Activated CD4-positive, alpha-beta T cell treated with anti-CD3 and anti-CD28 coated beads, Interleukin-10, Interleukin-2, amounts not matched to agents 100 ng/mL and 50 ng/mL, durations not matched to agents 16 hours and 8 hours (primary cell): Measurements from ENCODE around the gene ATP5PO.
A peak's percentile ranks its signal among the peaks of the same experiment; 100 is the strongest.

Source experiments
- DNase-seq: peaks from one replicate; pipeline ENCODE4 v3.0.0-alpha.2; 2020

ATP5PO gene

GRCh38 chr21:33915368-33916199 is at the start of gene ATP5PO:
Gene ATP5PO (minus strand): TSS chr21:33915804. CDS start chr21:33915763, 41 bp downstream.
- DNase-seq = peak; percentile 99

- no peak for DNase-seq
Measured at GRCh38 chr21:33964706-33965325, 49.2 kb upstream of the ATP5PO start.

- DNase-seq = no peak
Measured at GRCh38 chr21:33963848-33964555, 48.4 kb upstream of the ATP5PO start.

- no peak for DNase-seq
Measured at GRCh38 chr21:33962290-33962689, 46.7 kb upstream of the ATP5PO start.

GRCh38 chr21:33961061-33961460 is 45.5 kb upstream of the ATP5PO start:
- no peak for DNase-seq

- DNase-seq = no peak
Measured at GRCh38 chr21:33959680-33960079, 44.1 kb upstream of the ATP5PO start.

GRCh38 chr21:33954395-33954794 is 38.8 kb upstream of the ATP5PO start:
- no peak for DNase-seq

GRCh38 chr21:33951276-33952178 is 35.9 kb upstream of the ATP5PO start:
- DNase-seq = peak; percentile 67

- DNase-seq = peak; percentile 46
Measured at GRCh38 chr21:33950431-33951079, 35.0 kb upstream of the ATP5PO start.

GRCh38 chr21:33949516-33950430 is 34.2 kb upstream of the ATP5PO start:
- DNase-seq = peak; percentile 94

GRCh38 chr21:33948951-33949444 is 33.4 kb upstream of the ATP5PO start:
- no peak for DNase-seq

- DNase-seq = peak; percentile 96
Measured at GRCh38 chr21:33948096-33948950, 32.7 kb upstream of the ATP5PO start.

GRCh38 chr21:33947451-33948095 is 32.0 kb upstream of the ATP5PO start:
- DNase-seq = peak; percentile 95

- no peak for DNase-seq
Measured at GRCh38 chr21:33945652-33946270, 30.2 kb upstream of the ATP5PO start.

GRCh38 chr21:33944185-33944763 is 28.7 kb upstream of the ATP5PO start:
- DNase-seq = no peak

GRCh38 chr21:33943293-33943692 is 27.7 kb upstream of the ATP5PO start:
- no peak for DNase-seq

- DNase-seq = no peak
Measured at GRCh38 chr21:33942426-33942825, 26.8 kb upstream of the ATP5PO start.

- no peak for DNase-seq
Measured at GRCh38 chr21:33940881-33941245, 25.3 kb upstream of the ATP5PO start.
